SHP77 (cell line): ENCODE measurements around the gene MSH6.
"Not testable (repeated sequence)": the region's sequence is repeated elsewhere in the genome, so short reads cannot be mapped to it uniquely, and the experiment has no call there.

Source experiments
- DNase-seq, 2 experiments: peaks; one replicate each; lab custom pipeline; 2025; lab: John Stamatoyannopoulos, UW

Gene MSH6

DNA sequence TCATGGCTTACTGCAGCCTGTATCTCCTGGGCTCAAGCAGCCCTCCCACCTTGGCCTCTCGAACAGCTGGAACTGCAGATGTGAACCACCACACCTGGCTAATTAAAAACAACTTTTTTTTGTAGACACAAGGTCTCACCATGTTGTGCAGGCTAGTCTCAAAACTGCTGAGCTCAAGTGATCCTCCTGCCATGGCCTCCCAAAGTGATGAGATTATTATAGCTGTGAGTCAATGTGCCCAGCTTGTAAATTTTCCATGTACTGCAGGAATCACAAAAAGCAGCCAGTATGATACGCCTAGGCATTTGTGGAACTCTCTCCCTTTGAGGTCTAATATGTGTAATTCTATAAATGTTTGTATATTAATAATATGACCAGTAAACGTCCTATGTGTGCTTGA lies 59.9 kb downstream of the MSH6 start:
- DNase-seq, result no peak

DNA sequence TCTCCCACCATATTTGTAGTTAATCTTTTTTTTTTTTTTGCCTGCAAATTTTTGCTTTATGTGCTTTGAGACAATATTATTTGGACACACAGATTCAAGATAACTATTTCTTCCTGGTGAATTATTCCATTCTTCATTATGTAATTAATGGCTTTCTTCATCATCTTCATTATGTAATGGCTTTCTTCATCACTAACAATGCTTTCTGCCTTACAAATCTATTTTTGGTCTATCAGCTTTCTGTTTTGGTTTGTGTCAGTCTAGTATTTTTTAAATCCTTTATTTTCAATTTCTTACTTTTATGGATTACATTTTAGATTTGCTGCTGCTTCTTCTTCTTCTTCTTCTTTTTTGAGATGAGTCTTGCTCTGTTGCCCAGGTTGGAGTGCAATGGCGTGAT lies 60.5 kb downstream of the MSH6 start:
- no peak for DNase-seq

DNA sequence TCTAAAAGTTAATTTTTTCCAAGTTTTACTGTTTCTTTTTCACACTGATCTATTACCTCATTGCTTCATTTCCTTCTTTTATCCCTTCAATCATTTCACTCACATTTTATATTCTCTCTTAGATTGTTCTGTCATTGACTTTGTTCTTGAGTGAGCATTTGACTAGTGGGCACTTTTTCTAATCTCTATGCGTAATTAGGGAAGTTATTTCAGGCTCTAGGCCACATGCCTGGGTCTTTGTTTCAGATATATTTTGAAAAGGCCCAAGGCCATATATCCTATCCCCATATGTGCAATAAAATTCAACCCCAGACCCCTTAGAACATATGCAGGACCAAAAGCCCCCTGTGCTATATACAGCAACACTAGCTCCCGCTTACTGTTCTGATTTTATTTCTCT lies 61.2 kb downstream of the MSH6 start:
- DNase-seq, result no peak

DNA sequence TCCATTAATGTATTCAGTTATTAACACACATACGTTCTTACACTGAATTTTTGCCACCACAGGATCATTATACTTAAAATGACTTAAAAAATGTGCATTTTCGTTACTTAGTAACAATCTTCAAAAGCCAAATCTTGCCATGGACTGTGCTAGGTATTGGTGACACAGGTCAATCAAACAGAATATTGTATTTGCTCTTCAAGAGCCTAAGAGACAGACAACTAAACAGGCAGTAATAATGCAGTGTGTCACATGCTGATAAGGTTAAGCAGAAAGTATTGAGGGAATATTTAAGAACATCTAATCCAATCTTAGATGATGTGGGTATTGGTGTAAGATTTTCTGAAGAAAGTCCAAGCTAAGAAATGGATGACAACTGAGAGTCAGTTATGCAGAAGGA lies 66.4 kb downstream of the MSH6 start:
- no peak for DNase-seq

DNA sequence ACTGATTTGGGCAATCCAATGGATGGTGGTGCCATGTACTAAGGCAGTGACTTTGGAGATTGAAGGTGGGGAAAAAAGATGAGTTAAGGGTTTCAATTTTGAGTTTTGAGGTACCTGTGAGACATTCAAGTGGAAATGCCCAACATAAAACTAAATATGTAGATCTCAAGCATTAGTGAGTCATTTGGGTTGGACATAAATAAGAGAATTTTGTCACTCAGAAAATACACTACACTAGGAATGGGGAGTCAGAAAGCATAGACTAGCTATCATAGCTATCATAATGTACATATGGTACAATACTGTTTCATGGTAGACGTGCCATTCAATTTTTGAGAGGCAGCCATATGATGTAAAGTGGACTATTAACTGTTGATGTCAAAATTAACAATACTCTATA lies 67.3 kb downstream of the MSH6 start:
- DNase-seq, result no peak

DNA sequence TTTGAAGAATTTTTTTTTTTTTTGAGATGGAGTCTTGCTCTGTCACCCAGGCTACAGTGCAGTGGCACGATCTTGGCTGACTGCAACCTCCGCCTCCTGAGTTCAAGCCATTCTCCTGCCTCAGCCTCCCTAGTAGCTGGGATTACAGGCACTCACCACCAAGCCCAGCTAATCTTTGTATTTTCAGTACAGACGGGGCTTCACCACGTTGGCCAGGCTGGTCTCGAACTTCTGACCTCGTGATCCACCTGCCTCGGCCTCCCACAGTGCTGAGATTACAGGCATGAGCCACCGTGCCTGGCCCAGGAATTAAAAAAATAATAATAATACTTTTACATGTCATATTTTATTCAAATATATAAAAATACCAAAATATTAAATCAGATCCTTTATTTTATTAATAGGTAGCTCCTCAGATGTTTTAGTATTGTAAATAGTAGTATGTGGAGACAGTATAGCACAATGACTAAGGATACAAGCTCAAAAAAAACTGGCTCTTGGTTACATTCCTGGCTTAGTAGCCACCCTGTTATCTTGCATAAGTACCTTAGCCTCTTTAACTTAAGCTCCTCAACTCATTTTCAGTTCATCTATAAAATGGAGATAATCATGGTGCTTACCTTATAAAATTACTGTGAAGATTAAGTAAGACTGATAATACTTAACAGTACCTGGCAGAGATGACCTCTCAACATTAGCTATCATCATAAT lies 70.3 kb downstream of the MSH6 start:
- DNase-seq, result not testable (repeated sequence)
